D721Med (cell line): ENCODE measurements around the gene OR6J1.

Experiments
- DNase-seq: peaks from one replicate; pipeline ENCODE4 v3.0.0; 2011; ENCODE audit warnings: low spot score; ENCODE audit not compliant: insufficient read length
- FAIRE-seq: peaks from 2 replicates; lab custom pipeline; 2011; peaks lifted over from hg19 to GRCh38; lab: Jason Lieb, UNC
- CTCF ChIP-seq: IDR thresholded peaks from 2 replicates; pipeline ENCODE4 v1.5.1; 2012; ENCODE audit warnings: mild to moderate bottlenecking, control low read depth; ENCODE audit not compliant: insufficient read depth; ENCODE audit errors: missing control alignments

Gene OR6J1

GRCh38 chr14:22602862-22603261, 41.3 kb downstream of the OR6J1 start:
- no peak for TF ChIP-seq CTCF
- DNase-seq (no peak), FAIRE-seq (no peak)

- DNase-seq = no peak
- no peak for TF ChIP-seq CTCF
- FAIRE-seq = no peak
These were observed 42.2 kb downstream of the OR6J1 start for GRCh38 chr14:22601996-22602395.

GRCh38 chr14:22601456-22601855, 42.7 kb downstream of the OR6J1 start:
- no peak for TF ChIP-seq CTCF
- FAIRE-seq = no peak
- no peak for DNase-seq

- FAIRE-seq = no peak
- DNase-seq = no peak
- no peak for TF ChIP-seq CTCF
These were observed 44.1 kb downstream of the OR6J1 start for GRCh38 chr14:22600027-22600426.

GRCh38 chr14:22599349-22599748, 44.8 kb downstream of the OR6J1 start:
- FAIRE-seq = no peak
- no peak for DNase-seq
- no peak for TF ChIP-seq CTCF

- TF ChIP-seq CTCF = no peak
- no peak for DNase-seq
- no peak for FAIRE-seq
These were observed 45.3 kb downstream of the OR6J1 start for GRCh38 chr14:22598896-22599244.

GRCh38 chr14:22598099-22598895, 45.9 kb downstream of the OR6J1 start, which contains the start of gene ABHD4:
Gene ABHD4, plus strand, starts transcription at chr14:22598300. Its CDS starts 7 bp downstream, at chr14:22598307.
- FAIRE-seq = no peak
- DNase-seq = peak; percentile 77
- TF ChIP-seq CTCF = no peak
